HK-2 (cell line): ENCODE measurements around the gene IGFN1.
A peak's percentile ranks its signal among the peaks of the same experiment; 100 is the strongest.
"Not testable (repeated sequence)": the region's sequence is repeated elsewhere in the genome, so short reads cannot be mapped to it uniquely, and the experiment has no call there.

Source experiments
- DNase-seq: peaks from one replicate; pipeline ENCODE4 v3.0.0-alpha.2; 2018; ENCODE audit not compliant: unreplicated experiment

IGFN1 gene

GRCh38 chr1:201217851-201218250 lies 27.2 kb downstream of the IGFN1 start:
- peak; percentile 5 for DNase-seq

GRCh38 chr1:201218409-201218808 lies 27.8 kb downstream of the IGFN1 start:
- DNase-seq, result peak; percentile 4

GRCh38 chr1:201219481-201220387 lies 29.1 kb downstream of the IGFN1 start:
- DNase-seq, result peak; percentile 5

GRCh38 chr1:201220388-201220715 lies 29.7 kb downstream of the IGFN1 start:
- no peak for DNase-seq

- DNase-seq, result peak; percentile 9
These were observed 30.7 kb downstream of the IGFN1 start for GRCh38 chr1:201221201-201221846.

- no peak for DNase-seq
These were observed 31.5 kb downstream of the IGFN1 start for GRCh38 chr1:201222125-201222524.

GRCh38 chr1:201223852-201224665 lies 33.4 kb downstream of the IGFN1 start:
- no peak for DNase-seq

- DNase-seq, result no peak
These were observed 34.2 kb downstream of the IGFN1 start for GRCh38 chr1:201224666-201225370.

GRCh38 chr1:201226178-201226514 lies 35.5 kb downstream of the IGFN1 start:
- no peak for DNase-seq

GRCh38 chr1:201226859-201227488 lies 36.4 kb downstream of the IGFN1 start:
- no peak for DNase-seq

- no peak for DNase-seq
These were observed 37.7 kb downstream of the IGFN1 start for GRCh38 chr1:201228011-201228983.

GRCh38 chr1:201229095-201229494 lies 38.5 kb downstream of the IGFN1 start:
- DNase-seq, result no peak

- DNase-seq, result no peak
These were observed 39.4 kb downstream of the IGFN1 start for GRCh38 chr1:201229771-201230635.

GRCh38 chr1:201230676-201231075 lies 40.1 kb downstream of the IGFN1 start:
- DNase-seq, result no peak

GRCh38 chr1:201239646-201240045 lies 49.0 kb downstream of the IGFN1 start:
- not testable (repeated sequence) for DNase-seq

GRCh38 chr1:201240171-201240570 lies 49.5 kb downstream of the IGFN1 start:
- no peak for DNase-seq

GRCh38 chr1:201241736-201242135 lies 51.1 kb downstream of the IGFN1 start:
- DNase-seq, result no peak

- no peak for DNase-seq
These were observed 54.5 kb downstream of the IGFN1 start for GRCh38 chr1:201245082-201245481.
